ENCODE measurements around the gene HDAC4. TPM values are rescaled to one million over a fixed set of nuclear protein-coding genes. Genes with fewer than 3 reads are reported as not detected.

HDAC4 gene
- total and polyA plus RNA-seq, 9 of the 15 experiments (the other 6 are each of a cell fraction or from before 2014, with no cell fraction given) = 0.11 to 20.2 (median 4.0) TPM

DNA sequence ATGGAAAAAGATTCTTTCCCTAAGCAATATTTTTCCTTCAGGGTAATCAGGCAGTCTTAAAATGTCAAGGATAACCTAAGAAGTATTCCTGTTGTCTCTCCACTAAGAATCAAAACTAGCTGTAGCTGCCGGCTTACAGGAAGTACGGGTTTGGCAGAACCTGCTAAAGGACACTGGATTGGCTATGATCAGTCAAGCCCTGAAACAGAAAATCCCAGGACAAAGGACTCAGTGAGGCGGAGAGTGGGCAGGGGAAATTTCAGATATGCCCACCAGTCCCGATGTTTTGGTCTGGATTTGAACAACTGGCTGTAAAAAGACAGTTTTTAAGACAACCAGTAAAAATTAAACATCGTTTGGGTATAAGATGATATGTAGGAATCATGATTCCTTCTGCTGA lies 155.7 kb downstream of the HDAC4 start:
- no peak for DNase-seq (ENCODE audit: extremely low read depth in 1 of 4, low spot score in 3 of 4)
- Histone ChIP-seq H3K27me3 (ENCODE audit: control insufficient read depth in 2 of 2, insufficient read depth in 2 of 2, low read length in 2 of 2) (no peaks in the 10 kb centered on the region), H3K36me3 (ENCODE audit: control insufficient read depth, insufficient read depth, low read length) (no peaks in the 10 kb centered on the region), H3K27ac (ENCODE audit: extremely low read depth, low read depth, low read length) (no peak overlapping the region), H2AFZ (ENCODE audit: low read depth, low read length) (no peak overlapping the region), H3K4me1 (replicated peaks in 1 of 2; ENCODE audit: control insufficient read depth in 2 of 2, insufficient read depth in 2 of 2, low read length in 2 of 2) (peaks cover 12 to 22% of the 10 kb centered on the region in 2 experiments; a peak in 4 of 5 replicates), H3K9me3 (replicated peaks; ENCODE audit: control insufficient read depth, insufficient read depth, low read depth, low read length) (no peaks in the 10 kb centered on the region), H4K20me1 (replicated peaks; ENCODE audit: control insufficient read depth, insufficient read depth, low read length) (peaks cover 9% of the 10 kb centered on the region; the same call in 1 of the 2 replicates), H3K9me1 (ENCODE audit: control insufficient read depth, insufficient read depth, low read length) (no peaks in the 10 kb centered on the region), H3K4me2 (ENCODE audit: insufficient read depth, low read length) (no peak overlapping the region), H3K9ac (ENCODE audit: insufficient read depth in 1 of 2, low read depth in 2 of 2, low read length in 2 of 2) (no peak overlapping the region), H3K79me2 (ENCODE audit: control insufficient read depth, insufficient read depth, low read length) (peaks cover 4% of the 10 kb centered on the region; the same call in 2 of the 3 replicates), H3K4me3 (no peak overlapping the region)
- in situ Hi-C loops (cut with MboI) = no loop called here
- BruUV-seq (replicated peaks) = no TSS peak
- TF ChIP-seq CBFB (CRISPR knock-in tag; IDR thresholded peaks at IDR 0.05) = no peak
- TF ChIP-seq, protein P1, sequence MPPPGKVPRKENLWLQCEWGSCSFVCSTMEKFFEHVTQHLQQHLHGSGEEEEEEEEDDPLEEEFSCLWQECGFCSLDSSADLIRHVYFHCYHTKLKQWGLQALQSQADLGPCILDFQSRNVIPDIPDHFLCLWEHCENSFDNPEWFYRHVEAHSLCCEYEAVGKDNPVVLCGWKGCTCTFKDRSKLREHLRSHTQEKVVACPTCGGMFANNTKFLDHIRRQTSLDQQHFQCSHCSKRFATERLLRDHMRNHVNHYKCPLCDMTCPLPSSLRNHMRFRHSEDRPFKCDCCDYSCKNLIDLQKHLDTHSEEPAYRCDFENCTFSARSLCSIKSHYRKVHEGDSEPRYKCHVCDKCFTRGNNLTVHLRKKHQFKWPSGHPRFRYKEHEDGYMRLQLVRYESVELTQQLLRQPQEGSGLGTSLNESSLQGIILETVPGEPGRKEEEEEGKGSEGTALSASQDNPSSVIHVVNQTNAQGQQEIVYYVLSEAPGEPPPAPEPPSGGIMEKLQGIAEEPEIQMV (tag; conservative IDR thresholded peaks at IDR 0.05; ENCODE audit: low read depth) = no peak
- TF ChIP-seq, protein P2, sequence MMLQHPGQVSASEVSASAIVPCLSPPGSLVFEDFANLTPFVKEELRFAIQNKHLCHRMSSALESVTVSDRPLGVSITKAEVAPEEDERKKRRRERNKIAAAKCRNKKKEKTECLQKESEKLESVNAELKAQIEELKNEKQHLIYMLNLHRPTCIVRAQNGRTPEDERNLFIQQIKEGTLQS (IDR thresholded peaks at IDR 0.05) = no peak
- TF ChIP-seq, protein P2 (CRISPR knock-in tag; conservative IDR thresholded peaks at IDR 0.05) = no peak
- TF ChIP-seq KAT2B (IDR thresholded peaks at IDR 0.05; ENCODE audit: low read depth, low read length) = no peak
- TF ChIP-seq HMG20B (CRISPR knock-in tag; IDR thresholded peaks at IDR 0.05) = no peak
- POLR2A ChIA-PET = no interaction called here
- 68% methylated on average over 5 of the region's 5 CpGs for WGBS (ENCODE audit: insufficient coverage, low coverage, missing lambda C conversion rate)
- intact Hi-C loops (cut with micrococcal nuclease) = no loop called here
- FAIRE-seq = no peak
- ATAC-seq = no peak
- CTCF ChIA-PET (ENCODE audit: low intra/inter-chr PET ratio) = no interaction called here
